Naive thymus-derived CD4-positive, alpha-beta T cell (primary cell): ENCODE results near the gene MACROD2. TPM values are rescaled to one million over a fixed set of nuclear protein-coding genes. Genes with fewer than 3 reads are reported as not detected.
"Not testable (repeated sequence)": the region's sequence is repeated elsewhere in the genome, so short reads cannot be mapped to it uniquely, and the experiment has no call there.

ENCODE experiments used
- ATAC-seq: fragments of 150-1000 bp; cut with Tn5 transposase; 2 replicates; pipeline ENCODE4 v1.10.0; 2021; ENCODE audit warnings: mild to moderate bottlenecking, moderate library complexity
- CTCF ChIA-PET: fragments of 350-600 bp; sonication (Branson Sonifier 250); formaldehyde crosslinking; loops from one replicate; lab custom pipeline; 2021; ENCODE audit warnings: antibody characterized with exemption; lab: Charles Lee
- POLR2A ChIA-PET: fragments of 350-600 bp; sonication (Branson Sonifier 250); formaldehyde crosslinking; loops from one replicate; lab custom pipeline; 2021; ENCODE audit warnings: antibody characterized with exemption, inconsistent platforms; lab: Charles Lee
- DNase-seq, 9 donors: peaks; one replicate each; pipeline versions ENCODE4 v3.0.0 to v3.0.0-alpha.2; 2020 to 2022; ENCODE audit warnings: mixed read lengths in 1 of 9
- H3K27ac ChIP-seq: one replicate; pipeline ENCODE4 v1.7.0; 2013; ENCODE audit warnings: mild to moderate bottlenecking, low read depth, low read length, moderate library complexity
- H3K27me3 ChIP-seq, 2 donors: one replicate each; pipeline ENCODE4 v1.7.0; 2013; ENCODE audit warnings: low read length in 2 of 2, mild to moderate bottlenecking in 2 of 2, moderate library complexity in 2 of 2; ENCODE audit not compliant: control insufficient read depth in 2 of 2, insufficient read depth in 2 of 2
- H3K36me3 ChIP-seq, 3 experiments: 1 replicate in 2 of 3; 2 replicates in 1 of 3; pipeline ENCODE4 v1.7.0; 2013; ENCODE audit warnings: low read length in 3 of 3, mild to moderate bottlenecking in 3 of 3, moderate library complexity in 1 of 3; ENCODE audit not compliant: insufficient read depth in 3 of 3, control insufficient read depth in 2 of 3
- H3K4me1 ChIP-seq, 2 donors: one replicate each; pipeline ENCODE4 v1.7.0; 2013; ENCODE audit warnings: low read length in 2 of 2, mild to moderate bottlenecking in 2 of 2, moderate library complexity in 1 of 2; ENCODE audit not compliant: control insufficient read depth in 2 of 2, insufficient read depth in 2 of 2
- H3K4me3 ChIP-seq: 2 replicates; pipeline ENCODE4 v1.7.0; 2013; ENCODE audit warnings: mild to moderate bottlenecking, low read length
- H3K9me3 ChIP-seq, 3 experiments: 1 replicate in 2 of 3; 2 replicates in 1 of 3; pipeline ENCODE4 v1.7.0; 2013; ENCODE audit warnings: low read length in 3 of 3; ENCODE audit not compliant: control insufficient read depth in 2 of 3
- H3K27ac Mint-ChIP-seq, 9 donors: one replicate each; pipeline ENCODE4 v1.8.0; 2020 to 2022; ENCODE audit warnings: mixed read lengths in 9 of 9, mild to moderate bottlenecking in 8 of 9, moderate library complexity in 5 of 9, inconsistent platforms in 2 of 9
- H3K27me3 Mint-ChIP-seq, 5 donors: one replicate each; pipeline ENCODE4 v1.8.0; 2021 to 2022; ENCODE audit warnings: mixed read lengths in 5 of 5, mild to moderate bottlenecking in 1 of 5
- H3K36me3 Mint-ChIP-seq, 5 donors: one replicate each; pipeline ENCODE4 v1.8.0; 2020 to 2022; ENCODE audit warnings: mixed read lengths in 5 of 5, mild to moderate bottlenecking in 3 of 5, inconsistent platforms in 1 of 5
- H3K4me1 Mint-ChIP-seq, 7 donors: one replicate each; pipeline ENCODE4 v1.8.0; 2020 to 2022; ENCODE audit warnings: mixed read lengths in 7 of 7, mild to moderate bottlenecking in 3 of 7, inconsistent platforms in 1 of 7
- H3K4me3 Mint-ChIP-seq, 10 donors: one replicate each; pipeline ENCODE4 v1.8.0; 2020 to 2022; ENCODE audit warnings: mild to moderate bottlenecking in 10 of 10, mixed read lengths in 10 of 10, moderate library complexity in 6 of 10, inconsistent platforms in 2 of 10
- H3K9me3 Mint-ChIP-seq, 11 donors: one replicate each; pipeline ENCODE4 v1.8.0; 2020 to 2022; ENCODE audit warnings: mixed read lengths in 11 of 11, mild to moderate bottlenecking in 4 of 11, inconsistent platforms in 1 of 11, moderate library complexity in 1 of 11
- intact Hi-C, 2 donors: fragments of 100-400 bp; cut with micrococcal nuclease; formaldehyde crosslinking; loops; one replicate each; pipeline ENCODE4 v1.15.1; 2023
- polyA plus RNA-seq, 2 donors: library from polyadenylated mRNA; unstranded; fragments of 300-500 nt; fragmentation: Illumina TruSeq; gene quantifications; one replicate each; pipeline ENCODE4 v1.2.3, GENCODE V29; 2021
- total RNA-seq, 6 experiments: library from RNA in 5 of 6; stranded (reverse) in 5 of 6; gene quantifications; 1 replicate in 5 of 6; 2 replicates in 1 of 6; pipeline ENCODE4 v1.2.3 and lab custom pipeline; 2021 to 2026

Gene MACROD2
- total and polyA plus RNA-seq, 7 experiments from 2014 or later: 0.27 to 0.86 (median 0.34) TPM; not detected in 4

- CTCF ChIA-PET, intact Hi-C loops: not testable (repeated sequence)
Observed at GRCh38 chr20:16012934-16013333, 2017.6 kb downstream of the MACROD2 start.

GRCh38 chr20:16013631-16014030, 2018.3 kb downstream of the MACROD2 start:
- Histone ChIP-seq H3K4me1 (no peaks in the 10 kb centered on the region), H3K27ac (no peak overlapping the region), H3K27me3 (no peaks in the 10 kb centered on the region), H3K36me3 (no peaks in the 10 kb centered on the region), H3K4me3 (no peak overlapping the region), H3K9me3 (no peaks in the 10 kb centered on the region)
- ChIA-PET CTCF (no interaction called here), POLR2A (no interaction called here)
- Mint-ChIP-seq H3K27me3 (no peaks in the 10 kb centered on the region), H3K4me3 (no peak overlapping the region), H3K4me1 (no peaks in the 10 kb centered on the region), H3K36me3 (no peaks in the 10 kb centered on the region), H3K27ac (no peak overlapping the region), H3K9me3 (peaks cover 0 to 13% (median 4%) of the 10 kb centered on the region in 11 donors)
- DNase-seq (no peak), ATAC-seq (no peak)
- intact Hi-C loops: no loop called here

More at GRCh38 chr20:16012934-16013333, 2017.6 kb downstream of the MACROD2 start:
- H3K27ac Mint-ChIP-seq, H3K4me1 ChIP-seq, H3K36me3 Mint-ChIP-seq, H3K4me3 ChIP-seq, H3K27me3 Mint-ChIP-seq, ATAC-seq, H3K9me3 ChIP-seq, DNase-seq, H3K27me3 ChIP-seq, H3K27ac ChIP-seq, H3K4me1 Mint-ChIP-seq, H3K4me3 Mint-ChIP-seq, POLR2A ChIA-PET, H3K36me3 ChIP-seq: not testable (repeated sequence)
- peaks cover 0 to 13% (median 4%) of the 10 kb centered on the region in 11 donors for H3K9me3 Mint-ChIP-seq

- Histone ChIP-seq H3K9me3 (no peaks in the 10 kb centered on the region), H3K36me3 (no peaks in the 10 kb centered on the region), H3K4me3 (no peak overlapping the region), H3K27me3 (no peaks in the 10 kb centered on the region), H3K4me1 (no peaks in the 10 kb centered on the region), H3K27ac (no peak overlapping the region)
- CTCF ChIA-PET: no interaction called here
- no peaks in the 10 kb centered on the region for H3K36me3 Mint-ChIP-seq
- no peaks in the 10 kb centered on the region for H3K4me1 Mint-ChIP-seq
- peaks cover 0 to 14% (median 4%) of the 10 kb centered on the region in 11 donors for H3K9me3 Mint-ChIP-seq
- no peak overlapping the region for H3K4me3 Mint-ChIP-seq
- DNase-seq (no peak), ATAC-seq (no peak)
- no peaks in the 10 kb centered on the region for H3K27me3 Mint-ChIP-seq
- no peak overlapping the region for H3K27ac Mint-ChIP-seq
- intact Hi-C loops: no loop called here
- POLR2A ChIA-PET: no interaction called here
Observed at GRCh38 chr20:16014436-16014835, 2019.1 kb downstream of the MACROD2 start.

- DNase-seq: no peak
- intact Hi-C loops: no loop called here
- ChIA-PET CTCF (no interaction called here), POLR2A (no interaction called here)
- no peak overlapping the region for H3K4me3 Mint-ChIP-seq
- ATAC-seq: no peak
- peaks cover 0 to under 1% (median 0%) of the 10 kb centered on the region in 5 donors for H3K27me3 Mint-ChIP-seq
- H3K4me1 Mint-ChIP-seq: no peaks in the 10 kb centered on the region
- H3K4me3 ChIP-seq: no peak overlapping the region
- H3K4me1 ChIP-seq: no peaks in the 10 kb centered on the region
- peaks cover 0 to 12% (median 4%) of the 10 kb centered on the region in 11 donors for H3K9me3 Mint-ChIP-seq
- H3K36me3 Mint-ChIP-seq: no peaks in the 10 kb centered on the region
- H3K27me3 ChIP-seq: no peaks in the 10 kb centered on the region
- no peak overlapping the region for H3K27ac ChIP-seq
- no peaks in the 10 kb centered on the region for H3K9me3 ChIP-seq
- H3K36me3 ChIP-seq: no peaks in the 10 kb centered on the region
- no peak overlapping the region for H3K27ac Mint-ChIP-seq
Observed at GRCh38 chr20:16017656-16018055, 2022.3 kb downstream of the MACROD2 start.

GRCh38 chr20:16018881-16019280, 2023.6 kb downstream of the MACROD2 start:
- CTCF ChIA-PET: no interaction called here
- H3K9me3 ChIP-seq: no peaks in the 10 kb centered on the region
- Mint-ChIP-seq H3K27me3 (peaks cover 0 to 4% (median 0%) of the 10 kb centered on the region in 5 donors), H3K36me3 (no peaks in the 10 kb centered on the region), H3K4me3 (no peak overlapping the region), H3K4me1 (no peaks in the 10 kb centered on the region), H3K27ac (no peak overlapping the region), H3K9me3 (peaks cover 0 to 12% (median 4%) of the 10 kb centered on the region in 11 donors)
- ATAC-seq: no peak
- POLR2A ChIA-PET: no interaction called here
- H3K36me3 ChIP-seq: no peaks in the 10 kb centered on the region
- no peaks in the 10 kb centered on the region for H3K4me1 ChIP-seq
- intact Hi-C loops: no loop called here
- no peak for DNase-seq
- no peak overlapping the region for H3K4me3 ChIP-seq
- no peak overlapping the region for H3K27ac ChIP-seq
- no peaks in the 10 kb centered on the region for H3K27me3 ChIP-seq

DNA sequence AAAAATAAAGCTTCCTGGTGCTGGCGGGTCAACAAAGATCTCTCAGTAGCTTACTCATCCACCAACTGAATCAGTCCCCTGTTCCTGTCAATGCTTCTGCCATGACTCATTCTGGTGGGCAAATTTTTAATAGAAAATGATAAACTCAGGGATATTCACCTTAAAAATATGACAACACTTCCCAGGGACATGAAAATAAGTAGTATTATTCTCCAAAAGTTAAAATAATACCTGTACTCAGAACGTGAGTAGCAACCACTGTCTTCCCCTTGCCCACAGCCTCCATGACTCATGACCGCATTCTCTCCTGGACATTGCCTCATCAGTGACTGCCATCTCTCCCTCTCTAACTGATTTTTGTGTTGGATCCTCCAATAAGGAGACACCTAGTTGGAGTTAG, 2025.7 kb downstream of the MACROD2 start:
- no peaks in the 10 kb centered on the region for H3K36me3 Mint-ChIP-seq
- H3K27me3 ChIP-seq: no peaks in the 10 kb centered on the region
- H3K4me1 Mint-ChIP-seq: peaks cover 0 to 9% (median 0%) of the 10 kb centered on the region in 7 donors
- H3K9me3 Mint-ChIP-seq: peaks cover 0 to 12% (median 4%) of the 10 kb centered on the region in 11 donors
- ChIA-PET CTCF (no interaction called here), POLR2A (no interaction called here)
- no peak overlapping the region for H3K27ac ChIP-seq
- DNase-seq (no peak), ATAC-seq (no peak)
- no peak overlapping the region for H3K4me3 Mint-ChIP-seq
- no peaks in the 10 kb centered on the region for H3K9me3 ChIP-seq
- peaks cover 0 to 4% (median 0%) of the 10 kb centered on the region in 5 donors for H3K27me3 Mint-ChIP-seq
- no peak overlapping the region for H3K4me3 ChIP-seq
- no peaks in the 10 kb centered on the region for H3K36me3 ChIP-seq
- H3K27ac Mint-ChIP-seq: no peak overlapping the region
- no peaks in the 10 kb centered on the region for H3K4me1 ChIP-seq
- intact Hi-C loops: no loop called here

DNA sequence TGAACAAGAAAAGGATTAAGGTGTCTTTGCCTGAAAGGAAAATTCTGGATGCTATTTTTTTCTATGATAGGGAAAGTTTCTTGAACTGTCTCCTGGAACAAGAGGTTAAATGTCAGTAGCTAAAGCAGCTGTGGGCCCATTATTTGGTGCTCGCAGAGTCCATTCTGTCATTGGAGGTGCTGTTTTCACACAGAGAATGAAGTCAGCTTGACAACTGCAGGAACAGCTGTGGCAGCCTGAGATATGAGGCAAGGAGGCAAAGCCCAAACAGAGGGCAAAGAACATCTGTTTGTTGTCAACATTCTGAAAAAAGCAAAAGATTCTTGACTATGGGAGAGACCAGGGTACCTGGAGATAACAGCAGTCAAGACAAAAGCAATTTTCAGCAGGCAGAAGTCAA, 2029.8 kb downstream of the MACROD2 start:
- peaks cover 0 to 9% (median 0%) of the 10 kb centered on the region in 7 donors for H3K4me1 Mint-ChIP-seq
- H3K27me3 ChIP-seq: no peaks in the 10 kb centered on the region
- no peaks in the 10 kb centered on the region for H3K9me3 ChIP-seq
- H3K4me3 ChIP-seq: no peak overlapping the region
- H3K4me3 Mint-ChIP-seq: no peak overlapping the region
- no peak overlapping the region for H3K27ac ChIP-seq
- no peaks in the 10 kb centered on the region for H3K36me3 Mint-ChIP-seq
- H3K27ac Mint-ChIP-seq: no peak overlapping the region
- H3K4me1 ChIP-seq: no peaks in the 10 kb centered on the region
- DNase-seq (no peak), ATAC-seq (no peak)
- ChIA-PET CTCF (no interaction called here), POLR2A (no interaction called here)
- intact Hi-C loops: no loop called here
- peaks cover 0 to 9% (median 0%) of the 10 kb centered on the region in 5 donors for H3K27me3 Mint-ChIP-seq
- no peaks in the 10 kb centered on the region for H3K36me3 ChIP-seq
- H3K9me3 Mint-ChIP-seq: peaks cover 0 to 6% (median under 1%) of the 10 kb centered on the region in 11 donors
